A673 (cell line): ENCODE data around the gene RNF222.

Experiments used
- EZH2 ChIP-seq: fragments of 200-600 bp; sonication (generic); IDR thresholded peaks from 2 replicates; pipeline ENCODE4 v1.6.1; 2017; ENCODE audit warnings: borderline replicate concordance, low read depth, mild to moderate bottlenecking, mixed read lengths, antibody characterized with exemption, low read length; ENCODE audit not compliant: poor library complexity, severe bottlenecking
- TF ChIP-seq, protein P1 (sequence below): fragments of 300-800, 200-600 bp; sonication (generic); conservative IDR thresholded peaks from 2 replicates; pipeline ENCODE4 v1.5.1; 2017; ENCODE audit warnings: low read depth, mild to moderate bottlenecking, antibody characterized with exemption, low read length, moderate library complexity, mixed read lengths

DNA sequence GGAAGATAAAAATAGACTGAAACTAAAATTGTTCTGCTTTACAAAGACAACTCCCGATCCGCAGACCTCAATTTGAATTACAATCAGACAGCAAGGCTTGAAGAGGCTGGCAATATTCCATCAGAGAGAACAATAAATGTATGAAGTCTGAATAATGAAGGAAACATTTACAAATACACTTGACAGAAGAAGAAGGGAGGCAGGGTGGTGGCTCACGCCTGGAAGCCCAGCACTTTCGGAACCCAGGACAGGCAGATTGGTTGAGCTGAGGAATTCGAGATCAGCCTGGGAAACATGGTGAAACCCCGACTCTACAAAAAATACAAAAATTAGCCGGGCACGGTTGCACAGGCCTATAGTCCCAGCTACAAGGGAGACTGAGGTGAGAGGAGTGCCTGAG, 43.4 kb downstream of the RNF222 start:
- TF ChIP-seq, protein P1, sequence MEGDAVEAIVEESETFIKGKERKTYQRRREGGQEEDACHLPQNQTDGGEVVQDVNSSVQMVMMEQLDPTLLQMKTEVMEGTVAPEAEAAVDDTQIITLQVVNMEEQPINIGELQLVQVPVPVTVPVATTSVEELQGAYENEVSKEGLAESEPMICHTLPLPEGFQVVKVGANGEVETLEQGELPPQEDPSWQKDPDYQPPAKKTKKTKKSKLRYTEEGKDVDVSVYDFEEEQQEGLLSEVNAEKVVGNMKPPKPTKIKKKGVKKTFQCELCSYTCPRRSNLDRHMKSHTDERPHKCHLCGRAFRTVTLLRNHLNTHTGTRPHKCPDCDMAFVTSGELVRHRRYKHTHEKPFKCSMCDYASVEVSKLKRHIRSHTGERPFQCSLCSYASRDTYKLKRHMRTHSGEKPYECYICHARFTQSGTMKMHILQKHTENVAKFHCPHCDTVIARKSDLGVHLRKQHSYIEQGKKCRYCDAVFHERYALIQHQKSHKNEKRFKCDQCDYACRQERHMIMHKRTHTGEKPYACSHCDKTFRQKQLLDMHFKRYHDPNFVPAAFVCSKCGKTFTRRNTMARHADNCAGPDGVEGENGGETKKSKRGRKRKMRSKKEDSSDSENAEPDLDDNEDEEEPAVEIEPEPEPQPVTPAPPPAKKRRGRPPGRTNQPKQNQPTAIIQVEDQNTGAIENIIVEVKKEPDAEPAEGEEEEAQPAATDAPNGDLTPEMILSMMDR, result no peak
- no peak for TF ChIP-seq EZH2
